Measurements from ENCODE around the gene ESYT3. TPM values are rescaled to one million over a fixed set of nuclear protein-coding genes. Genes with fewer than 3 reads are reported as not detected.

ESYT3 gene
- 5.7 and 7.6 TPM in 2 replicates for total RNA-seq (2022)
- Bru-seq, nascent RNA: percentile 47 among the genes with signal in this experiment
- BruChase-seq, experiment 1, labeled RNA remaining after a 2-hour chase: percentile 53 among the genes with signal in this experiment
- percentile 46 among the genes with signal in this experiment for BruChase-seq, experiment 2, labeled RNA remaining after a 6-hour chase
- long read RNA-seq, full-length matches to known transcripts: 4 of 6 reads
- long read RNA-seq, partial matches to known transcripts: 1 of 6 reads
- long read RNA-seq, other reads (novel, unspliced or antisense): 1 of 6 reads

DNA sequence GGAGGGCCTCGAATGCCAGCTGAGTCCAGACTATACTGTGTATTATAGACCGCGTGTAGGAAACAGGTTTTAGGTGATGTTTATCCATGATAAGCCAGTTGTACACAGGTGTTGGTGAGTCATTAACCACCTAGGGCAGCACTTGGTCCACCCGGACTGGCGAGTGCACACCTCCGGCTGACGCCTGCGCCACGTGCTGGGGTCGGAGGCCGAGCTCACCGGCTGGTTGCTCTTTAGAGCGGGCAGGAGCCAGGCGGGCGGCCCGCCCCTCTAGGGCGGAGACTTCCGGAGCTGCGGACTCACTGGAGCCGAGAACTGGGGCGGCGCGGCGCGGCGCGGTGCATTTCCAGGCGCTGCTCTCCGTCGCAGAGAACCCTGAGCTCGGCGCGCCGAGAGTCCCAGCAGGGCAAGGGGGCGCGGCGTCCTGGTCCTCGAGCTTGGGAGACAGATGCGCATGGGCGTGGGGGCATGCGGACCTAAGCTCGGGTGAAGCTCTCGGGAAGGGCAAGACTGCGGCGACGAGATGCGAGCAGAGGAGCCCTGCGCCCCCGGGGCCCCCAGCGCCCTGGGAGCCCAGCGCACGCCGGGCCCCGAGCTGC is at the start of gene ESYT3:
Gene ESYT3 (plus strand): TSS at position 341 of the 599 bp plus-strand sequence. CDS start 183 bp downstream, at position 524.
- Histone ChIP-seq H3K4me3 (ENCODE audit: low read depth, low read length) (peak within 1 kb of the TSS; percentile 78), H3K4me1 (peaks cover 12% of the 10 kb centered on the region), H3K9me3 (no peaks in the 10 kb centered on the region), H3K27me3 (replicated peaks; ENCODE audit: control insufficient read depth, insufficient read depth, low read length) (no peaks in the 10 kb centered on the region), H3K36me3 (ENCODE audit: control insufficient read depth, insufficient read depth, low read length) (no peaks in the 10 kb centered on the region; the same call in 1 of the 2 replicates)
- POLR2A ChIA-PET: interaction anchor here (0.5 to 0.9 kb wide), 7 partner anchors 34 to 1479 kb away, joined by 3 to 5 read pairs (median 3); partner anchors contain the start of genes ARMC8 and CEP70
- Mint-ChIP-seq H3K9me3 (ENCODE audit: unreplicated experiment) (no peaks in the 10 kb centered on the region), H3K36me3 (ENCODE audit: insufficient read depth, unreplicated experiment) (no peaks in the 10 kb centered on the region), H3K27ac (ENCODE audit: unreplicated experiment) (peak within 1 kb of the TSS; percentile 42), H3K4me3 (ENCODE audit: unreplicated experiment) (peak within 1 kb of the TSS; percentile 80), H3K27me3 (ENCODE audit: insufficient read depth, unreplicated experiment) (no peaks in the 10 kb centered on the region), H3K4me1 (ENCODE audit: low read depth, unreplicated experiment) (peaks cover 7% of the 10 kb centered on the region)
- DNase-seq: peak; percentile 94 to 95
- intact Hi-C loops (cut with micrococcal nuclease; ENCODE audit: unreplicated experiment): loop anchor here (2.0 kb wide), 2 partner anchors 18 to 36 kb away; no protein-coding TSS in a partner anchor
- no TSS peak for BruUV-seq (replicated peaks)
- CTCF ChIA-PET: interaction anchor here (0.6 to 1.8 kb wide), 10 partner anchors 9 to 489 kb away, joined by 3 to 14 read pairs (median 4); partner anchors contain the start of genes CEP70, MRAS and NME9
- TF ChIP-seq, protein P1, sequence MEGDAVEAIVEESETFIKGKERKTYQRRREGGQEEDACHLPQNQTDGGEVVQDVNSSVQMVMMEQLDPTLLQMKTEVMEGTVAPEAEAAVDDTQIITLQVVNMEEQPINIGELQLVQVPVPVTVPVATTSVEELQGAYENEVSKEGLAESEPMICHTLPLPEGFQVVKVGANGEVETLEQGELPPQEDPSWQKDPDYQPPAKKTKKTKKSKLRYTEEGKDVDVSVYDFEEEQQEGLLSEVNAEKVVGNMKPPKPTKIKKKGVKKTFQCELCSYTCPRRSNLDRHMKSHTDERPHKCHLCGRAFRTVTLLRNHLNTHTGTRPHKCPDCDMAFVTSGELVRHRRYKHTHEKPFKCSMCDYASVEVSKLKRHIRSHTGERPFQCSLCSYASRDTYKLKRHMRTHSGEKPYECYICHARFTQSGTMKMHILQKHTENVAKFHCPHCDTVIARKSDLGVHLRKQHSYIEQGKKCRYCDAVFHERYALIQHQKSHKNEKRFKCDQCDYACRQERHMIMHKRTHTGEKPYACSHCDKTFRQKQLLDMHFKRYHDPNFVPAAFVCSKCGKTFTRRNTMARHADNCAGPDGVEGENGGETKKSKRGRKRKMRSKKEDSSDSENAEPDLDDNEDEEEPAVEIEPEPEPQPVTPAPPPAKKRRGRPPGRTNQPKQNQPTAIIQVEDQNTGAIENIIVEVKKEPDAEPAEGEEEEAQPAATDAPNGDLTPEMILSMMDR (IDR thresholded peaks at IDR 0.05; ENCODE audit: insufficient read depth in 1 of 2, low read depth in 1 of 2, low read length in 1 of 2, severe bottlenecking in 1 of 2, unreplicated experiment in 1 of 2): no peak

DNA sequence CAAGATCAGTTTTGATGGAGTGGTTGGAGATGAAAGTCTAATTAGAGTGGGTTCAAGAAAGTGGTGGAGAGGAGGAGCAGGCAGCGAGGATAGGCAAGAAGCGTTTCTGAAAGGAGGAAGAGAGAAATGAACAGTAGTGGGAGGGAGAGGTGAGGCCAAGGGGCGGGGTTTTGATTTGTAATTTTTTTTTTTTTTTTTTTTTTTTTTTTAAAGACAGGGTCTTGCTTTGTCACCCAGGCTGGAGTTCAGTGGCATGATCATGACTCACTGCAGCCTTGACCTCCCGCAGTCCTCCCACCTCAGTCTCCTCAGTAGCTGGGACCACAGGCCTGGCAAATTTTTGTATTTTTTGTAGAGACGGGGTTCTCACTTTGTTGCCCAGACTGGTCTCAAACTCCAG is 49.4 kb upstream of the ESYT3 start:
- Histone ChIP-seq H3K27me3 (replicated peaks; ENCODE audit: control insufficient read depth, insufficient read depth, low read length) (no peaks in the 10 kb centered on the region), H3K4me3 (ENCODE audit: low read depth, low read length) (no peak overlapping the region), H3K36me3 (ENCODE audit: control insufficient read depth, insufficient read depth, low read length) (no peaks in the 10 kb centered on the region), H3K4me1 (peaks cover 13% of the 10 kb centered on the region), H3K9me3 (no peaks in the 10 kb centered on the region)
- no TSS peak for BruUV-seq (replicated peaks)
- no peaks in the 10 kb centered on the region for H3K36me3 Mint-ChIP-seq (ENCODE audit: insufficient read depth, unreplicated experiment)
- no peak overlapping the region for H3K4me3 Mint-ChIP-seq (ENCODE audit: unreplicated experiment)
- no peak for DNase-seq
- peaks cover 18% of the 10 kb centered on the region for H3K9me3 Mint-ChIP-seq (ENCODE audit: unreplicated experiment)
- CTCF ChIA-PET: no interaction called here
- no peak overlapping the region for H3K27ac Mint-ChIP-seq (ENCODE audit: unreplicated experiment)
- intact Hi-C loops (cut with micrococcal nuclease; ENCODE audit: unreplicated experiment): no loop called here
- POLR2A ChIA-PET: no interaction called here
- H3K27me3 Mint-ChIP-seq (ENCODE audit: insufficient read depth, unreplicated experiment): no peaks in the 10 kb centered on the region
- TF ChIP-seq, protein P1 (IDR thresholded peaks at IDR 0.05; ENCODE audit: insufficient read depth in 1 of 2, low read depth in 1 of 2, low read length in 1 of 2, severe bottlenecking in 1 of 2, unreplicated experiment in 1 of 2): no peak
- peaks cover 14% of the 10 kb centered on the region for H3K4me1 Mint-ChIP-seq (ENCODE audit: low read depth, unreplicated experiment)

- ChIA-PET POLR2A (interaction anchor here (1.0 kb wide), 1 partner anchor 11 kb away, joined by 4 read pairs; no protein-coding TSS in a partner anchor), CTCF (no interaction called here)
- no TSS peak for BruUV-seq (replicated peaks)
- H3K9me3 Mint-ChIP-seq (ENCODE audit: unreplicated experiment): peaks cover 11% of the 10 kb centered on the region
- H3K4me3 ChIP-seq (ENCODE audit: low read depth, low read length): no peak overlapping the region
- no peaks in the 10 kb centered on the region for H3K9me3 ChIP-seq
- H3K27me3 ChIP-seq (replicated peaks; ENCODE audit: control insufficient read depth, insufficient read depth, low read length): no peaks in the 10 kb centered on the region
- intact Hi-C loops (cut with micrococcal nuclease; ENCODE audit: unreplicated experiment): no loop called here
- H3K36me3 ChIP-seq (ENCODE audit: control insufficient read depth, insufficient read depth, low read length): no peaks in the 10 kb centered on the region
- DNase-seq: no peak
- H3K36me3 Mint-ChIP-seq (ENCODE audit: insufficient read depth, unreplicated experiment): no peaks in the 10 kb centered on the region
- peaks cover 14% of the 10 kb centered on the region for H3K4me1 ChIP-seq
- TF ChIP-seq, protein P1 (IDR thresholded peaks at IDR 0.05; ENCODE audit: insufficient read depth in 1 of 2, low read depth in 1 of 2, low read length in 1 of 2, severe bottlenecking in 1 of 2, unreplicated experiment in 1 of 2): no peak
- H3K27me3 Mint-ChIP-seq (ENCODE audit: insufficient read depth, unreplicated experiment): no peaks in the 10 kb centered on the region
- H3K4me3 Mint-ChIP-seq (ENCODE audit: unreplicated experiment): no peak overlapping the region
- H3K27ac Mint-ChIP-seq (ENCODE audit: unreplicated experiment): no peak overlapping the region
- H3K4me1 Mint-ChIP-seq (ENCODE audit: low read depth, unreplicated experiment): peaks cover 22% of the 10 kb centered on the region
Measured at GRCh38 chr3:138389144-138389601, 45.2 kb upstream of the ESYT3 start.
